MM.1S (cell line): Measurements from ENCODE around the gene RHOA.

Source experiments
- EZH2 ChIP-seq: fragments of 300-600 bp; sonication (generic); optimal IDR thresholded peaks from 2 replicates; pipeline ENCODE3; 2017; ENCODE audit warnings: low read depth, mild to moderate bottlenecking, antibody characterized with exemption, low read length, mixed read lengths
- EZH2phosphoT487 ChIP-seq: fragments of 300-600 bp; sonication (generic); IDR thresholded peaks from 2 replicates; pipeline ENCODE4 v1.6.1; 2018; ENCODE audit warnings: antibody characterized with exemption, low read length
- TF ChIP-seq, protein P1 (sequence below): fragments of 300-600 bp; sonication (generic); IDR thresholded peaks from 2 replicates; pipeline ENCODE4 v1.5.1; 2016; ENCODE audit warnings: antibody characterized with exemption, low read length, mixed read lengths

DNA sequence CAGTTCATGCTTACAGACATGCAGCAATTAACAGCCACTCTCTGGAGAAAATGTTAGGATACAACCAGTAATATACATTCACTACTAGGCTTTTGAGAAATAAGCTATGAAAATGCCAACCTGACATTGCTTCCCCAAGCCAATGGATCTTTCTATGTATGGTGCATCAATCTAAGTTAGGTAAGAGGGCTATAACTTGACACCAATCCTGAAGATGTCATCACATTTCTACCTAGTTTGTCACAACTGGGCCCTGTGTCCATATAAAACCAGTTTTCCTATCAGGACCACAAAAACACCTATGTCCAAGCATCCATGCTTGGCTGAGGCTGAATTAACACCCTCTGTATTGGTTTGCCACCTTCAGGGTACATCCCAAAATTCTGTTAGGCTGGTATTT lies 39.8 kb downstream of the RHOA start:
- TF ChIP-seq, protein P1, sequence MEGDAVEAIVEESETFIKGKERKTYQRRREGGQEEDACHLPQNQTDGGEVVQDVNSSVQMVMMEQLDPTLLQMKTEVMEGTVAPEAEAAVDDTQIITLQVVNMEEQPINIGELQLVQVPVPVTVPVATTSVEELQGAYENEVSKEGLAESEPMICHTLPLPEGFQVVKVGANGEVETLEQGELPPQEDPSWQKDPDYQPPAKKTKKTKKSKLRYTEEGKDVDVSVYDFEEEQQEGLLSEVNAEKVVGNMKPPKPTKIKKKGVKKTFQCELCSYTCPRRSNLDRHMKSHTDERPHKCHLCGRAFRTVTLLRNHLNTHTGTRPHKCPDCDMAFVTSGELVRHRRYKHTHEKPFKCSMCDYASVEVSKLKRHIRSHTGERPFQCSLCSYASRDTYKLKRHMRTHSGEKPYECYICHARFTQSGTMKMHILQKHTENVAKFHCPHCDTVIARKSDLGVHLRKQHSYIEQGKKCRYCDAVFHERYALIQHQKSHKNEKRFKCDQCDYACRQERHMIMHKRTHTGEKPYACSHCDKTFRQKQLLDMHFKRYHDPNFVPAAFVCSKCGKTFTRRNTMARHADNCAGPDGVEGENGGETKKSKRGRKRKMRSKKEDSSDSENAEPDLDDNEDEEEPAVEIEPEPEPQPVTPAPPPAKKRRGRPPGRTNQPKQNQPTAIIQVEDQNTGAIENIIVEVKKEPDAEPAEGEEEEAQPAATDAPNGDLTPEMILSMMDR: no peak
- TF ChIP-seq EZH2: no peak
- no peak for TF ChIP-seq EZH2phosphoT487
